GM20431 (cell line): ENCODE results near the gene CDIP1.

ENCODE experiments used
- in situ Hi-C: fragments of 300-500 bp; cut with MseI, MboI; formaldehyde crosslinking; loops from one replicate; pipeline ENCODE4 v1.15.0; 2020; ENCODE audit warnings: low sequenced_read_pairs; ENCODE audit not compliant: unreplicated experiment

CDIP1 gene

GRCh38 chr16:4517812-4518680, 20.5 kb downstream of the CDIP1 start:
- in situ Hi-C loops = no loop called here

- in situ Hi-C loops = no loop called here
These were observed 22.9 kb downstream of the CDIP1 start for GRCh38 chr16:4515611-4516233.

- in situ Hi-C loops = no loop called here
These were observed 24.0 kb downstream of the CDIP1 start for GRCh38 chr16:4514606-4515005.

GRCh38 chr16:4513881-4514280, 24.7 kb downstream of the CDIP1 start:
- in situ Hi-C loops = no loop called here

GRCh38 chr16:4513086-4513860, 25.3 kb downstream of the CDIP1 start:
- in situ Hi-C loops = no loop called here

- in situ Hi-C loops = no loop called here
These were observed 26.1 kb downstream of the CDIP1 start for GRCh38 chr16:4512473-4512872.

GRCh38 chr16:4511441-4512082, 27.0 kb downstream of the CDIP1 start:
- in situ Hi-C loops = no loop called here

GRCh38 chr16:4510747-4511426, 27.7 kb downstream of the CDIP1 start:
- in situ Hi-C loops = no loop called here

GRCh38 chr16:4510131-4510530, 28.4 kb downstream of the CDIP1 start:
- in situ Hi-C loops = no loop called here

- in situ Hi-C loops = no loop called here
These were observed 29.2 kb downstream of the CDIP1 start for GRCh38 chr16:4509420-4509819.

GRCh38 chr16:4508806-4509205, 29.8 kb downstream of the CDIP1 start:
- in situ Hi-C loops = no loop called here

GRCh38 chr16:4507588-4508345, 30.8 kb downstream of the CDIP1 start:
- in situ Hi-C loops = no loop called here

- in situ Hi-C loops = no loop called here
These were observed 32.1 kb downstream of the CDIP1 start for GRCh38 chr16:4506450-4506849.

- in situ Hi-C loops = no loop called here
These were observed 33.0 kb downstream of the CDIP1 start for GRCh38 chr16:4505356-4506147.

GRCh38 chr16:4501071-4501478, 37.5 kb downstream of the CDIP1 start:
- in situ Hi-C loops = no loop called here

- in situ Hi-C loops = no loop called here
These were observed 38.3 kb downstream of the CDIP1 start for GRCh38 chr16:4500272-4500671.

- in situ Hi-C loops = no loop called here
These were observed 39.4 kb downstream of the CDIP1 start for GRCh38 chr16:4499196-4499555.

- in situ Hi-C loops = no loop called here
These were observed 39.9 kb downstream of the CDIP1 start for GRCh38 chr16:4498546-4499195.
